BE2C (cell line): ENCODE measurements around the gene GABRR2.
"Not testable (repeated sequence)": the region's sequence is repeated elsewhere in the genome, so short reads cannot be mapped to it uniquely, and the experiment has no call there.

Experiments used
- DNase-seq: peaks from one replicate; pipeline ENCODE4 v3.0.0-alpha.2; 2020
- H3K27me3 ChIP-seq: fragments of 250-450 bp; sonication (Bioruptor Pico); 2 replicates; pipeline ENCODE4 v1.5.1; 2020; ENCODE audit warnings: mild to moderate bottlenecking
- H3K36me3 ChIP-seq: fragments of 250-450 bp; sonication (Bioruptor Pico); 2 replicates; pipeline ENCODE4 v1.5.1; 2020; ENCODE audit warnings: mild to moderate bottlenecking
- H3K4me1 ChIP-seq: fragments of 250-450 bp; sonication (Bioruptor Pico); 2 replicates; pipeline ENCODE4 v1.5.1; 2020
- H3K4me3 ChIP-seq: 2 replicates; pipeline ENCODE4 v1.5.1; 2011; ENCODE audit warnings: low read depth, low read length
- H3K9me3 ChIP-seq: fragments of 250-450 bp; sonication (Bioruptor Pico); 2 replicates; pipeline ENCODE4 v1.5.1; 2020
- CTCF ChIP-seq: IDR thresholded peaks from 2 replicates; pipeline ENCODE4 v1.5.1; 2012; ENCODE audit warnings: mild to moderate bottlenecking, low read depth, low read length

GABRR2 gene

GRCh38 chr6:89244241-89244985, 70.7 kb downstream of the GABRR2 start:
- no peaks in the 10 kb centered on the region for H3K36me3 ChIP-seq
- H3K4me3 ChIP-seq: no peak overlapping the region
- TF ChIP-seq CTCF: no peak

GRCh38 chr6:89243331-89243629, 71.8 kb downstream of the GABRR2 start:
- no peak for TF ChIP-seq CTCF

More at GRCh38 chr6:89244241-89244985, 70.7 kb downstream of the GABRR2 start:
- Histone ChIP-seq H3K9me3 (no peaks in the 10 kb centered on the region), H3K27me3 (no peaks in the 10 kb centered on the region), H3K4me1 (no peaks in the 10 kb centered on the region)
- DNase-seq: no peak

GRCh38 chr6:89242574-89243330, 72.3 kb downstream of the GABRR2 start:
- peak; percentile 30 for DNase-seq
- Histone ChIP-seq H3K36me3 (no peaks in the 10 kb centered on the region), H3K4me1 (no peaks in the 10 kb centered on the region), H3K9me3 (no peaks in the 10 kb centered on the region), H3K4me3 (no peak overlapping the region), H3K27me3 (no peaks in the 10 kb centered on the region)
- TF ChIP-seq CTCF: peak; percentile 59

More at GRCh38 chr6:89243331-89243629, 71.8 kb downstream of the GABRR2 start:
- Histone ChIP-seq H3K4me3 (no peak overlapping the region), H3K9me3 (no peaks in the 10 kb centered on the region), H3K27me3 (no peaks in the 10 kb centered on the region), H3K4me1 (no peaks in the 10 kb centered on the region), H3K36me3 (no peaks in the 10 kb centered on the region)
- DNase-seq: no peak

GRCh38 chr6:89239338-89239737, 75.8 kb downstream of the GABRR2 start:
- H3K4me3 ChIP-seq: no peak overlapping the region
- TF ChIP-seq CTCF: peak; percentile 40
- no peak for DNase-seq
- H3K27me3 ChIP-seq: no peaks in the 10 kb centered on the region
- no peaks in the 10 kb centered on the region for H3K36me3 ChIP-seq
- H3K9me3 ChIP-seq: no peaks in the 10 kb centered on the region
- H3K4me1 ChIP-seq: no peaks in the 10 kb centered on the region

- Histone ChIP-seq H3K36me3 (no peaks in the 10 kb centered on the region), H3K27me3 (no peaks in the 10 kb centered on the region), H3K4me1 (no peaks in the 10 kb centered on the region), H3K9me3 (no peaks in the 10 kb centered on the region), H3K4me3 (no peak overlapping the region)
- DNase-seq: no peak
- TF ChIP-seq CTCF: no peak
Observed at GRCh38 chr6:89237158-89237557, 77.9 kb downstream of the GABRR2 start.

- not testable (repeated sequence) for H3K9me3 ChIP-seq, H3K27me3 ChIP-seq, H3K4me1 ChIP-seq, H3K36me3 ChIP-seq, DNase-seq, H3K4me3 ChIP-seq
Observed at GRCh38 chr6:89233605-89234004, 81.5 kb downstream of the GABRR2 start.
